ENCODE results near the gene LMO3.

DNA sequence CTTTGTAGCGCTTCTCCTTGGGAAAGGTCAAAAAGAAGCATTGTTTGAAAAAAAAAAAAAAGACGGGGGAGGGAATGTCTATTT lies at the start of gene LMO3:
- TF ChIP-seq, protein P1, sequence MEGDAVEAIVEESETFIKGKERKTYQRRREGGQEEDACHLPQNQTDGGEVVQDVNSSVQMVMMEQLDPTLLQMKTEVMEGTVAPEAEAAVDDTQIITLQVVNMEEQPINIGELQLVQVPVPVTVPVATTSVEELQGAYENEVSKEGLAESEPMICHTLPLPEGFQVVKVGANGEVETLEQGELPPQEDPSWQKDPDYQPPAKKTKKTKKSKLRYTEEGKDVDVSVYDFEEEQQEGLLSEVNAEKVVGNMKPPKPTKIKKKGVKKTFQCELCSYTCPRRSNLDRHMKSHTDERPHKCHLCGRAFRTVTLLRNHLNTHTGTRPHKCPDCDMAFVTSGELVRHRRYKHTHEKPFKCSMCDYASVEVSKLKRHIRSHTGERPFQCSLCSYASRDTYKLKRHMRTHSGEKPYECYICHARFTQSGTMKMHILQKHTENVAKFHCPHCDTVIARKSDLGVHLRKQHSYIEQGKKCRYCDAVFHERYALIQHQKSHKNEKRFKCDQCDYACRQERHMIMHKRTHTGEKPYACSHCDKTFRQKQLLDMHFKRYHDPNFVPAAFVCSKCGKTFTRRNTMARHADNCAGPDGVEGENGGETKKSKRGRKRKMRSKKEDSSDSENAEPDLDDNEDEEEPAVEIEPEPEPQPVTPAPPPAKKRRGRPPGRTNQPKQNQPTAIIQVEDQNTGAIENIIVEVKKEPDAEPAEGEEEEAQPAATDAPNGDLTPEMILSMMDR (CRISPR knock-in tag; IDR thresholded peaks at IDR 0.05), result no peak
- TF ChIP-seq, protein P2, sequence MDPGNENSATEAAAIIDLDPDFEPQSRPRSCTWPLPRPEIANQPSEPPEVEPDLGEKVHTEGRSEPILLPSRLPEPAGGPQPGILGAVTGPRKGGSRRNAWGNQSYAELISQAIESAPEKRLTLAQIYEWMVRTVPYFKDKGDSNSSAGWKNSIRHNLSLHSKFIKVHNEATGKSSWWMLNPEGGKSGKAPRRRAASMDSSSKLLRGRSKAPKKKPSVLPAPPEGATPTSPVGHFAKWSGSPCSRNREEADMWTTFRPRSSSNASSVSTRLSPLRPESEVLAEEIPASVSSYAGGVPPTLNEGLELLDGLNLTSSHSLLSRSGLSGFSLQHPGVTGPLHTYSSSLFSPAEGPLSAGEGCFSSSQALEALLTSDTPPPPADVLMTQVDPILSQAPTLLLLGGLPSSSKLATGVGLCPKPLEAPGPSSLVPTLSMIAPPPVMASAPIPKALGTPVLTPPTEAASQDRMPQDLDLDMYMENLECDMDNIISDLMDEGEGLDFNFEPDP (CRISPR knock-in tag; conservative IDR thresholded peaks at IDR 0.05), result no peak
- no peak for TF ChIP-seq ZNF225 (CRISPR knock-in tag; IDR thresholded peaks at IDR 0.05)
- no peak for TF ChIP-seq POLR2AphosphoS5 (IDR thresholded peaks at IDR 0.05; ENCODE audit: low read depth, low read length)
- TF ChIP-seq, protein P3, sequence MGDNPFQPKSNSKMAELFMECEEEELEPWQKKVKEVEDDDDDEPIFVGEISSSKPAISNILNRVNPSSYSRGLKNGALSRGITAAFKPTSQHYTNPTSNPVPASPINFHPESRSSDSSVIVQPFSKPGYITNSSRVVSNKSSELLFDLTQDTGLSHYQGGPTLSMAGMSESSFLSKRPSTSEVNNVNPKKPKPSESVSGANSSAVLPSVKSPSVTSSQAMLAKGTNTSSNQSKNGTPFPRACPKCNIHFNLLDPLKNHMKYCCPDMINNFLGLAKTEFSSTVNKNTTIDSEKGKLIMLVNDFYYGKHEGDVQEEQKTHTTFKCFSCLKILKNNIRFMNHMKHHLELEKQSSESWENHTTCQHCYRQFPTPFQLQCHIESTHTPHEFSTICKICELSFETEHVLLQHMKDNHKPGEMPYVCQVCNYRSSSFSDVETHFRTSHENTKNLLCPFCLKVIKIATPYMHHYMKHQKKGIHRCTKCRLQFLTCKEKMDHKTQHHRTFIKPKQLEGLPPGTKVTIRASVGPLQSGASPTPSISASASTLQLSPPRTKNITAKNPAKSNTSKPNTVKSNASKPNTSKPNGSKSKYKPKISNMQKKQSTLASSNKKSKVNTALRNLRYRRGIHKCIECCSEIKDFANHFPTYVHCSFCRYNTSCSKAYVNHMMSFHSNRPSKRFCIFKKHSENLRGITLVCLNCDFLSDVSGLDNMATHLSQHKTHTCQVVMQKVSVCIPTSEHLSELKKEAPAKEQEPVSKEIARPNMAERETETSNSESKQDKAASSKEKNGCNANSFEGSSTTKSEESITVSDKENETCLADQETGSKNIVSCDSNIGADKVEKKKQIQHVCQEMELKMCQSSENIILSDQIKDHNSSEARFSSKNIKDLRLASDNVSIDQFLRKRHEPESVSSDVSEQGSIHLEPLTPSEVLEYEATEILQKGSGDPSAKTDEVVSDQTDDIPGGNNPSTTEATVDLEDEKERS (CRISPR knock-in tag; IDR thresholded peaks at IDR 0.05), result no peak
- TF ChIP-seq, protein P4, sequence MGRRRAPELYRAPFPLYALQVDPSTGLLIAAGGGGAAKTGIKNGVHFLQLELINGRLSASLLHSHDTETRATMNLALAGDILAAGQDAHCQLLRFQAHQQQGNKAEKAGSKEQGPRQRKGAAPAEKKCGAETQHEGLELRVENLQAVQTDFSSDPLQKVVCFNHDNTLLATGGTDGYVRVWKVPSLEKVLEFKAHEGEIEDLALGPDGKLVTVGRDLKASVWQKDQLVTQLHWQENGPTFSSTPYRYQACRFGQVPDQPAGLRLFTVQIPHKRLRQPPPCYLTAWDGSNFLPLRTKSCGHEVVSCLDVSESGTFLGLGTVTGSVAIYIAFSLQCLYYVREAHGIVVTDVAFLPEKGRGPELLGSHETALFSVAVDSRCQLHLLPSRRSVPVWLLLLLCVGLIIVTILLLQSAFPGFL (CRISPR knock-in tag; IDR thresholded peaks at IDR 0.05), result no peak
- no peak for TF ChIP-seq NFYB (CRISPR knock-in tag; IDR thresholded peaks at IDR 0.05)
- TF ChIP-seq ZNF652 (CRISPR knock-in tag; IDR thresholded peaks at IDR 0.05; ENCODE audit: borderline replicate concordance, low read depth), result no peak
- TF ChIP-seq EP300 (IDR thresholded peaks at IDR 0.05; ENCODE audit: low read depth in 2 of 2, low read length in 2 of 2), result no peak
- TF ChIP-seq EP300 (CRISPR knock-in tag; IDR thresholded peaks at IDR 0.05; ENCODE audit: borderline replicate concordance), result no peak

All from HepG2 (cell line).